Measurements from ENCODE around the gene LDLRAD3. TPM values are rescaled to one million over a fixed set of nuclear protein-coding genes. Genes with fewer than 3 reads are reported as not detected.

LDLRAD3 gene
- total RNA-seq, 1 donor from 2014 or later = 35.6 TPM

- H3F3A ChIP-seq (ENCODE audit: low read depth) = no peaks in the 10 kb centered on the region
- H4K20me1 ChIP-seq (ENCODE audit: low read depth) = no peaks in the 10 kb centered on the region
- no peak overlapping the region for H3K4me2 ChIP-seq
- Mint-ChIP-seq H3K36me3 (peaks cover 8% of the 10 kb centered on the region), H3K27ac (no peak overlapping the region), H3K27me3 (ENCODE audit: insufficient read depth, low read depth) (no peaks in the 10 kb centered on the region), H3K4me1 (peaks cover 44% of the 10 kb centered on the region), H3K9me3 (peaks cover 6% of the 10 kb centered on the region), H3K4me3 (no peak overlapping the region)
- H2AFZ ChIP-seq (replicated peaks) = no peak overlapping the region
- H3K4me3 ChIP-seq = no peak overlapping the region
- no peak overlapping the region for H3K9ac ChIP-seq
- no peaks in the 10 kb centered on the region for H3K36me3 ChIP-seq
- no peaks in the 10 kb centered on the region for H3K79me2 ChIP-seq (ENCODE audit: low read depth)
- no peak for DNase-seq (ENCODE audit: low spot score)
- no peaks in the 10 kb centered on the region for H3K27me3 ChIP-seq
- H3K4me1 ChIP-seq = peaks cover 25% of the 10 kb centered on the region
- no peak overlapping the region for H3K27ac ChIP-seq
- no peaks in the 10 kb centered on the region for H3K9me3 ChIP-seq (ENCODE audit: low read depth)
- TF ChIP-seq EZH2phosphoT487 (IDR thresholded peaks at IDR 0.05) (no peak), EZH2 (IDR thresholded peaks at IDR 0.05) (no peak), CTCF (IDR thresholded peaks at IDR 0.05) (no peak)
These were observed 248.8 kb downstream of the LDLRAD3 start for GRCh38 chr11:36192425-36193289.

GRCh38 chr11:36193290-36193619, 249.4 kb downstream of the LDLRAD3 start:
- no peaks in the 10 kb centered on the region for H3K36me3 ChIP-seq
- H4K20me1 ChIP-seq (ENCODE audit: low read depth) = no peaks in the 10 kb centered on the region
- no peak for DNase-seq (ENCODE audit: low spot score)
- H3K27me3 Mint-ChIP-seq (ENCODE audit: insufficient read depth, low read depth) = no peaks in the 10 kb centered on the region
- no peak overlapping the region for H3K9ac ChIP-seq
- peak overlapping the region; percentile 41 for H3K27ac ChIP-seq
- no peaks in the 10 kb centered on the region for H3K9me3 ChIP-seq (ENCODE audit: low read depth)
- no peaks in the 10 kb centered on the region for H3F3A ChIP-seq (ENCODE audit: low read depth)
- H3K79me2 ChIP-seq (ENCODE audit: low read depth) = no peaks in the 10 kb centered on the region
- peaks cover 9% of the 10 kb centered on the region for H3K36me3 Mint-ChIP-seq
- H3K4me3 ChIP-seq = no peak overlapping the region
- H2AFZ ChIP-seq (replicated peaks) = no peak overlapping the region
- peaks cover 6% of the 10 kb centered on the region for H3K9me3 Mint-ChIP-seq
- no peak overlapping the region for H3K4me2 ChIP-seq
- no peaks in the 10 kb centered on the region for H3K27me3 ChIP-seq
- H3K4me1 ChIP-seq = peaks cover 25% of the 10 kb centered on the region
- no peak overlapping the region for H3K4me3 Mint-ChIP-seq
- TF ChIP-seq CTCF (IDR thresholded peaks at IDR 0.05) (no peak), EZH2 (IDR thresholded peaks at IDR 0.05) (no peak), EZH2phosphoT487 (IDR thresholded peaks at IDR 0.05) (no peak)
- H3K27ac Mint-ChIP-seq = no peak overlapping the region
- H3K4me1 Mint-ChIP-seq = peaks cover 44% of the 10 kb centered on the region

- DNase-seq (ENCODE audit: low spot score) = no peak
- Histone ChIP-seq H3K9ac (no peak overlapping the region), H3K9me3 (ENCODE audit: low read depth) (no peaks in the 10 kb centered on the region), H3K27ac (peak overlapping the region; percentile 41), H3K4me3 (no peak overlapping the region), H3K79me2 (ENCODE audit: low read depth) (no peaks in the 10 kb centered on the region), H3K27me3 (no peaks in the 10 kb centered on the region), H3K4me1 (peaks cover 25% of the 10 kb centered on the region), H3K36me3 (no peaks in the 10 kb centered on the region), H3K4me2 (peak overlapping the region; percentile 21), H3F3A (ENCODE audit: low read depth) (no peaks in the 10 kb centered on the region), H4K20me1 (ENCODE audit: low read depth) (no peaks in the 10 kb centered on the region), H2AFZ (replicated peaks) (no peak overlapping the region)
- H3K9me3 Mint-ChIP-seq = peaks cover 6% of the 10 kb centered on the region
- H3K27ac Mint-ChIP-seq = no peak overlapping the region
- H3K27me3 Mint-ChIP-seq (ENCODE audit: insufficient read depth, low read depth) = no peaks in the 10 kb centered on the region
- peaks cover 48% of the 10 kb centered on the region for H3K4me1 Mint-ChIP-seq
- TF ChIP-seq CTCF (IDR thresholded peaks at IDR 0.05) = no peak
- TF ChIP-seq EZH2phosphoT487 (IDR thresholded peaks at IDR 0.05) = no peak
- TF ChIP-seq EZH2 (IDR thresholded peaks at IDR 0.05) = no peak
- H3K4me3 Mint-ChIP-seq = no peak overlapping the region
- peaks cover 14% of the 10 kb centered on the region for H3K36me3 Mint-ChIP-seq
These were observed 249.9 kb downstream of the LDLRAD3 start for GRCh38 chr11:36193721-36194120.
